Subcutaneous adipose tissue (tissue), 4 donors: ENCODE data around the gene PYGB. TPM values are rescaled to one million over a fixed set of nuclear protein-coding genes. Genes with fewer than 3 reads are reported as not detected.

Source experiments
- CTCF ChIP-seq: fragments of 450-650 bp; IDR thresholded peaks from one replicate; pipeline ENCODE4 v1.5.1; 2016; ENCODE audit warnings: low read depth, mild to moderate bottlenecking, control low read depth, antibody characterized with exemption, moderate library complexity
- total RNA-seq, 4 donors: library from RNA; depleted of rRNA; stranded (reverse); fragments of >200 nt; gene quantifications; one replicate each; pipeline ENCODE4 v1.1.0, GENCODE V29; 2016

Gene PYGB
- total RNA-seq, 4 donors from 2014 or later = 99.3 to 216 (median 137) TPM

GRCh38 chr20:25245461-25245860 is 2.4 kb upstream of the PYGB start:
- TF ChIP-seq CTCF = no peak

DNA sequence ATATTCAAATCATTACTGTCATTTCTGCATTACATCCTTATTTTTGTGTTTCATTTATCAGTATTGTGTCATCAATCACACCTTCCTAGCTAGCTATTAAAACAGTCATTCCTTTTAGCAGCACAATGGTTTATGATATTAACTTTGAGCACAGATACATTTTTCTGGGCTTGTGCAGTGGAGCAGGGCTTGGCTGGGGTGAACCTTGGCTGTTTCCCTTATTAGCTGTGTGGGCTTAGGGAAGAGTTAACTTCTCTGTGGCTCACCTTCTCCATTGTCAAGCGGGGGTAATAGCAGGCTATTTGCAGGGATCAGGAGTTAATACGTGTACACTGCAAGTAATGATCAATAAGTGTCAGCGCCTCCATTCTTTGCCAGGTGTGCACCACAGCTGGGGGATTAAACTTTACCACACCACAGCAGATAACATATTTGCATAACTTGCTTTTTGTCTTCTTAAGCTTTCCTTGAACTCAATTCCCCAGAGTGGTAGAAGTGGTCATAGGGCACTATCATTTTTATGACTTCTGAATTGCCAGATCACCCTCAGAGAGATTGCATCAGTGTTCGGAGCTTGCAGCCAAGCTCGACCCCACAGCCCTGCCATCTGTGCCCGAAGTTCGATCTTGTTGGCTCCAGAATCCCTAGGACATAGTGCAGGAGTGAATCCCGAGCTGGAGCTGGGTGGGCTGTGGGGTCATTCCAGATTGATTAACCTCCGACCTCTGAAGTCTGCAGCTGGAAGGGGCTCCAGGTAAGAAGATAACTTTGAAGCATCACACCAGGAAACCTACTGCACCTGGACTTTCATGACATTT is 1.5 kb upstream of the PYGB start:
- TF ChIP-seq CTCF = no peak

- TF ChIP-seq CTCF = no peak
These were observed 826 bp upstream of the PYGB start for GRCh38 chr20:25247000-25247517.

DNA sequence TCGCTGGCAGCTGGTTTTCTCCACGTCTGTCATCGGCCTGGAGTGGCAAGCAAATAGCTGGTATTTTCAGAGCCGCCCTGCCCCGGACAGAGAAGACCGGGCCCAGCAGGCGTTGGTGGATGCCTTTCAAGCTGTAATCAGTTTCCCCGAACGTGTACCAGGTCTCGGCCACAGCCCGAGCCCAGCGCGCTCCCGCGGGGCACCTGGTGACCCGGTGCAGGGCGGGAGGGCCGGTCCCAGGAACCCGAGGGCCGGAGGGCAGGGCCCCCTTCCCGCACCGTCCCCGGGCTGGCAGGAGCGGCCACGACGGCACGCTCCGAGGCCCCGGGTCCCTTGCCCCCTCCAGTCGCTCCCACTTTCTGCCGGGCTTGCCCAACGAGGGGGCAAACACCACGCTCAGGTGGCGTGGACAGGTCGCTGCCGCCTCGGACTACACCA is 348 bp upstream of the PYGB start:
- no peak for TF ChIP-seq CTCF

DNA sequence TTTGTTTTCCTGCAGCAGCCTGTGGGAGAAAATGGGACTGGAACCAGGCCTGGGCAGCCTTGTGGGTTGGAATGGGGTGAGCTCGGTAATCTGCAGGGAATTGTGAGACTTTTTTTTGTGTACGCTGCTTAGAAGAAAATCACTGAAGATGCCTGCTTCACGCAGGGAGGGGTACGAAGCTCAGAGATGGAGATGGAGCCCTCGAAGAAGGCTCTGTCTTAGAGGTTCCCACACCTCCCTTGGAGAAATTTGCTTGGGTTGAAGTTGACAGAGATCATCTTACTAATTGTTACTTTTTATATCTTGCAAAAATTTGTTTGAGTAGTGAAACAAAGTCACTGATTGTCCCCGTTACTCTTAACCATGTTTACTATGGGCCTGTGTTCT is 894 bp downstream of the PYGB start:
- no peak for TF ChIP-seq CTCF

- TF ChIP-seq CTCF = no peak
These were observed 1.5 kb downstream of the PYGB start for GRCh38 chr20:25249198-25249931.

- no peak for TF ChIP-seq CTCF
These were observed 2.6 kb downstream of the PYGB start for GRCh38 chr20:25250508-25250907.
